Vagina (tissue), 2 donors: ENCODE measurements around the gene RBM5. TPM values are rescaled to one million over a fixed set of nuclear protein-coding genes. Genes with fewer than 3 reads are reported as not detected.

Source experiments
- DNase-seq, 2 donors: peaks; one replicate each; pipeline ENCODE4 v3.0.0-alpha.2; 2017; ENCODE audit errors: extremely low spot score in 2 of 2
- H3K27ac ChIP-seq: fragments of 200-600 bp; sonication (generic); one replicate; pipeline ENCODE4 v1.5.1; 2019
- H3K27me3 ChIP-seq: fragments of 200-600 bp; sonication (generic); one replicate; pipeline ENCODE4 v1.5.1; 2019
- H3K36me3 ChIP-seq, 2 donors: fragments of 200-600 bp; sonication (generic); one replicate each; pipeline ENCODE4 v1.5.1; 2017 to 2019
- H3K4me1 ChIP-seq: fragments of 200-600 bp; sonication (generic); one replicate; pipeline ENCODE4 v1.5.1; 2019
- H3K4me3 ChIP-seq, 2 donors: fragments of 200-600 bp; sonication (generic); 1 replicate in 1 of 2; 2 replicates in 1 of 2; pipeline ENCODE4 v1.5.1; 2016 to 2019
- H3K9me3 ChIP-seq: fragments of 200-600 bp; sonication (generic); one replicate; pipeline ENCODE4 v1.5.1; 2019
- CTCF ChIP-seq, 3 experiments: fragments of 450-650 bp in 2 of 3; fragments of 200-600 bp in 1 of 3; sonication (generic) in 1 of 3; IDR thresholded peaks; one replicate each; pipeline ENCODE4 v1.5.1; 2017 to 2019; ENCODE audit warnings: antibody characterized with exemption in 3 of 3, mild to moderate bottlenecking in 2 of 3, moderate library complexity in 2 of 3
- POLR2A ChIP-seq, 2 donors: fragments of 450-650 bp; IDR thresholded peaks; one replicate each; pipeline ENCODE4 v1.6.1; 2017; ENCODE audit warnings: antibody characterized with exemption in 2 of 2, mild to moderate bottlenecking in 2 of 2, moderate library complexity in 2 of 2
- POLR2AphosphoS5 ChIP-seq, 2 donors: sonication (generic); formaldehyde crosslinking; IDR thresholded peaks; one replicate each; pipeline ENCODE4 v1.9.0; 2017; ENCODE audit warnings: antibody characterized with exemption in 2 of 2, mild to moderate bottlenecking in 2 of 2, low read depth in 1 of 2; ENCODE audit not compliant: insufficient read depth in 1 of 2
- intact Hi-C: fragments of 100-400 bp; cut with DNase I; formaldehyde crosslinking; loops from one replicate; pipeline ENCODE4 v1.15.1; 2023
- total RNA-seq: library from RNA; depleted of rRNA; stranded (reverse); fragments of >200 nt; gene quantifications from one replicate; pipeline ENCODE4 v1.2.3, GENCODE V29; 2016

RBM5 gene
- total RNA-seq, 1 donor from 2014 or later, result 271 TPM

- peaks cover 17 to 99% of the 10 kb centered on the region in 2 donors for H3K36me3 ChIP-seq
- H3K9me3 ChIP-seq, result no peaks in the 10 kb centered on the region
- intact Hi-C loops, result no loop called here
- H3K4me1 ChIP-seq, result no peaks in the 10 kb centered on the region
- no peak for DNase-seq
- no peaks in the 10 kb centered on the region for H3K27me3 ChIP-seq
- no peak overlapping the region for H3K27ac ChIP-seq
- TF ChIP-seq POLR2A (IDR thresholded peaks at IDR 0.05), result no peak
- TF ChIP-seq CTCF (IDR thresholded peaks at IDR 0.05), result no peak
- H3K4me3 ChIP-seq, result no peak overlapping the region
These were observed 23.0 kb downstream of the RBM5 start for GRCh38 chr3:50111757-50112156.

DNA sequence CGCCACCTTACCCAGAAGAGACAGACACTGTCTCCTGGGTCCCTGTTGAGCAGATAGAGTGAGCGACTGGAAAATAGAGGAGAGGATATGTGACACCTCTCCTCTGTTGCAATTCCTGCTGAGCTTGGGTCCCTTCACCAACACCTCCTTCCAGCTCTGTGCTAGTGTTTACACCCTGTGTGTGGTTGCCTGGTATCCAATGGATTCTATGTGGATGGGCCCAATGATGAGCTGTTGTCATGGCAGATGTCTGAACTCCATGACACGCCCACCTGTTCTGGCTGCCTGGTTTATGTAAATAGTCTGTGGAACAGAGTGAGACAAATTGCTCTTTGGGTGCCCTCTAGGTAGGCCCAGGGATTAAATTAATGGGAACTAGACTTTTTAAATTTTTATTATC is 23.7 kb downstream of the RBM5 start:
- H3K4me3 ChIP-seq, result no peak overlapping the region
- no peaks in the 10 kb centered on the region for H3K4me1 ChIP-seq
- intact Hi-C loops, result no loop called here
- H3K9me3 ChIP-seq, result no peaks in the 10 kb centered on the region
- no peaks in the 10 kb centered on the region for H3K27me3 ChIP-seq
- peaks cover 10 to 99% of the 10 kb centered on the region in 2 donors for H3K36me3 ChIP-seq
- no peak overlapping the region for H3K27ac ChIP-seq
- DNase-seq, result no peak
- no peak for TF ChIP-seq POLR2AphosphoS5 (IDR thresholded peaks at IDR 0.05; ENCODE audit: insufficient read depth in 1 of 2, low read depth in 1 of 2)
- TF ChIP-seq CTCF (IDR thresholded peaks at IDR 0.05), result no peak
- no peak for TF ChIP-seq POLR2A (IDR thresholded peaks at IDR 0.05)

- no peak for DNase-seq
- intact Hi-C loops, result no loop called here
- TF ChIP-seq POLR2AphosphoS5 (IDR thresholded peaks at IDR 0.05; ENCODE audit: insufficient read depth in 1 of 2, low read depth in 1 of 2), result no peak
- Histone ChIP-seq H3K27ac (no peak overlapping the region), H3K4me3 (no peak overlapping the region), H3K36me3 (peaks cover 3 to 72% of the 10 kb centered on the region in 2 donors), H3K4me1 (peaks cover 8% of the 10 kb centered on the region), H3K27me3 (no peaks in the 10 kb centered on the region), H3K9me3 (no peaks in the 10 kb centered on the region)
These were observed 28.4 kb downstream of the RBM5 start for GRCh38 chr3:50117120-50117519.

- Histone ChIP-seq H3K36me3 (peaks cover 3 to 61% of the 10 kb centered on the region in 2 donors), H3K27ac (no peak overlapping the region), H3K4me1 (peaks cover 12% of the 10 kb centered on the region), H3K4me3 (no peak overlapping the region), H3K27me3 (no peaks in the 10 kb centered on the region), H3K9me3 (no peaks in the 10 kb centered on the region)
- intact Hi-C loops, result no loop called here
- TF ChIP-seq CTCF (IDR thresholded peaks at IDR 0.05) (no peak), POLR2A (IDR thresholded peaks at IDR 0.05) (no peak), POLR2AphosphoS5 (IDR thresholded peaks at IDR 0.05; ENCODE audit: insufficient read depth in 1 of 2, low read depth in 1 of 2) (no peak)
- no peak for DNase-seq
These were observed 29.5 kb downstream of the RBM5 start for GRCh38 chr3:50118237-50118636.

- Histone ChIP-seq H3K9me3 (no peaks in the 10 kb centered on the region), H3K27ac (no peak overlapping the region), H3K4me3 (no peak overlapping the region), H3K27me3 (no peaks in the 10 kb centered on the region), H3K4me1 (peaks cover 27% of the 10 kb centered on the region), H3K36me3 (peaks cover 3 to 46% of the 10 kb centered on the region in 2 donors)
- intact Hi-C loops, result loop anchor here (2.0 to 10.0 kb wide), 2 partner anchors 69 to 155 kb away; partner anchors contain the start of gene LSMEM2
- DNase-seq, result no peak
- TF ChIP-seq POLR2AphosphoS5 (IDR thresholded peaks at IDR 0.05; ENCODE audit: insufficient read depth in 1 of 2, low read depth in 1 of 2), result no peak
- no peak for TF ChIP-seq POLR2A (IDR thresholded peaks at IDR 0.05)
- no peak for TF ChIP-seq CTCF (IDR thresholded peaks at IDR 0.05)
These were observed 31.1 kb downstream of the RBM5 start for GRCh38 chr3:50119786-50120185.
